ENCODE results near the gene CCDC57. TPM values are rescaled to one million over a fixed set of nuclear protein-coding genes. Genes with fewer than 3 reads are reported as not detected.

CCDC57 gene
- total RNA-seq, 1 donor from 2014 or later, result 79.0 TPM

GRCh38 chr17:82186221-82186620 lies 26.4 kb downstream of the CCDC57 start:
- H3K4me3 Mint-ChIP-seq (ENCODE audit: low read depth), result no peak overlapping the region
- H3K27ac Mint-ChIP-seq, result no peak overlapping the region
- TF ChIP-seq CTCF (IDR thresholded peaks at IDR 0.05; ENCODE audit: unreplicated experiment), result no peak
- no peak for DNase-seq (ENCODE audit: low spot score, unreplicated experiment)
- H3K36me3 Mint-ChIP-seq (ENCODE audit: insufficient read depth), result peaks cover 8% of the 10 kb centered on the region
- H3K4me1 Mint-ChIP-seq (ENCODE audit: low read depth), result no peaks in the 10 kb centered on the region
- no peaks in the 10 kb centered on the region for H3K9me3 Mint-ChIP-seq (ENCODE audit: low read depth)
- H3K27me3 Mint-ChIP-seq, result no peaks in the 10 kb centered on the region

- H3K4me1 Mint-ChIP-seq (ENCODE audit: low read depth), result no peaks in the 10 kb centered on the region
Observed at GRCh38 chr17:82184761-82185160, 27.9 kb downstream of the CCDC57 start.

GRCh38 chr17:82180776-82181528 lies 31.7 kb downstream of the CCDC57 start:
- no peaks in the 10 kb centered on the region for H3K9me3 Mint-ChIP-seq (ENCODE audit: low read depth)

More at GRCh38 chr17:82184761-82185160, 27.9 kb downstream of the CCDC57 start:
- H3K4me3 Mint-ChIP-seq (ENCODE audit: low read depth), result no peak overlapping the region
- no peaks in the 10 kb centered on the region for H3K9me3 Mint-ChIP-seq (ENCODE audit: low read depth)
- no peak overlapping the region for H3K27ac Mint-ChIP-seq
- DNase-seq (ENCODE audit: low spot score, unreplicated experiment), result no peak
- peaks cover 8% of the 10 kb centered on the region for H3K36me3 Mint-ChIP-seq (ENCODE audit: insufficient read depth)
- no peak for TF ChIP-seq CTCF (IDR thresholded peaks at IDR 0.05; ENCODE audit: unreplicated experiment)
- no peaks in the 10 kb centered on the region for H3K27me3 Mint-ChIP-seq

GRCh38 chr17:82179946-82180475 lies 32.6 kb downstream of the CCDC57 start:
- TF ChIP-seq CTCF (IDR thresholded peaks at IDR 0.05; ENCODE audit: unreplicated experiment), result no peak
- no peaks in the 10 kb centered on the region for H3K9me3 Mint-ChIP-seq (ENCODE audit: low read depth)
- peaks cover 25% of the 10 kb centered on the region for H3K36me3 Mint-ChIP-seq (ENCODE audit: insufficient read depth)
- no peak for DNase-seq (ENCODE audit: low spot score, unreplicated experiment)
- H3K27ac Mint-ChIP-seq, result no peak overlapping the region
- peaks cover 13% of the 10 kb centered on the region for H3K27me3 Mint-ChIP-seq
- H3K4me3 Mint-ChIP-seq (ENCODE audit: low read depth), result no peak overlapping the region
- H3K4me1 Mint-ChIP-seq (ENCODE audit: low read depth), result no peaks in the 10 kb centered on the region

More at GRCh38 chr17:82180776-82181528, 31.7 kb downstream of the CCDC57 start:
- peaks cover 16% of the 10 kb centered on the region for H3K36me3 Mint-ChIP-seq (ENCODE audit: insufficient read depth)
- peaks cover 4% of the 10 kb centered on the region for H3K27me3 Mint-ChIP-seq
- TF ChIP-seq CTCF (IDR thresholded peaks at IDR 0.05; ENCODE audit: unreplicated experiment), result no peak
- H3K4me1 Mint-ChIP-seq (ENCODE audit: low read depth), result no peaks in the 10 kb centered on the region
- H3K27ac Mint-ChIP-seq, result no peak overlapping the region
- H3K4me3 Mint-ChIP-seq (ENCODE audit: low read depth), result no peak overlapping the region
- DNase-seq (ENCODE audit: low spot score, unreplicated experiment), result no peak

- Mint-ChIP-seq H3K27me3 (peaks cover 19% of the 10 kb centered on the region), H3K4me3 (ENCODE audit: low read depth) (no peak overlapping the region), H3K36me3 (ENCODE audit: insufficient read depth) (peaks cover 26% of the 10 kb centered on the region), H3K9me3 (ENCODE audit: low read depth) (no peaks in the 10 kb centered on the region), H3K4me1 (ENCODE audit: low read depth) (peaks cover 5% of the 10 kb centered on the region), H3K27ac (peak overlapping the region; percentile 45)
- TF ChIP-seq CTCF (IDR thresholded peaks at IDR 0.05; ENCODE audit: unreplicated experiment), result no peak
- no peak for DNase-seq (ENCODE audit: low spot score, unreplicated experiment)
Observed at GRCh38 chr17:82179412-82179811, 33.2 kb downstream of the CCDC57 start.

Measured in progenitor cell of endocrine pancreas (in vitro differentiated cells).